ENCODE measurements around the gene CDYL.

- TF ChIP-seq, protein P1, sequence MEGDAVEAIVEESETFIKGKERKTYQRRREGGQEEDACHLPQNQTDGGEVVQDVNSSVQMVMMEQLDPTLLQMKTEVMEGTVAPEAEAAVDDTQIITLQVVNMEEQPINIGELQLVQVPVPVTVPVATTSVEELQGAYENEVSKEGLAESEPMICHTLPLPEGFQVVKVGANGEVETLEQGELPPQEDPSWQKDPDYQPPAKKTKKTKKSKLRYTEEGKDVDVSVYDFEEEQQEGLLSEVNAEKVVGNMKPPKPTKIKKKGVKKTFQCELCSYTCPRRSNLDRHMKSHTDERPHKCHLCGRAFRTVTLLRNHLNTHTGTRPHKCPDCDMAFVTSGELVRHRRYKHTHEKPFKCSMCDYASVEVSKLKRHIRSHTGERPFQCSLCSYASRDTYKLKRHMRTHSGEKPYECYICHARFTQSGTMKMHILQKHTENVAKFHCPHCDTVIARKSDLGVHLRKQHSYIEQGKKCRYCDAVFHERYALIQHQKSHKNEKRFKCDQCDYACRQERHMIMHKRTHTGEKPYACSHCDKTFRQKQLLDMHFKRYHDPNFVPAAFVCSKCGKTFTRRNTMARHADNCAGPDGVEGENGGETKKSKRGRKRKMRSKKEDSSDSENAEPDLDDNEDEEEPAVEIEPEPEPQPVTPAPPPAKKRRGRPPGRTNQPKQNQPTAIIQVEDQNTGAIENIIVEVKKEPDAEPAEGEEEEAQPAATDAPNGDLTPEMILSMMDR (conservative IDR thresholded peaks at IDR 0.05 in 1 of 2, IDR thresholded peaks at IDR 0.05 in 1 of 2; ENCODE audit: extremely low read depth in 1 of 2, insufficient read depth in 1 of 2, low read depth in 1 of 2, low read length in 2 of 2), result no peak
- TF ChIP-seq EZH2 (IDR thresholded peaks at IDR 0.05; ENCODE audit: borderline replicate concordance, low read length), result no peak
Observed at GRCh38 chr6:4763921-4764320, 12.3 kb upstream of the CDYL start.
